HG02852 (cell line): Measurements from ENCODE around the gene KRAS.
A peak's percentile ranks its signal among the peaks of the same experiment; 100 is the strongest.

Source experiments
- ATAC-seq: cut with Tn5 transposase; IDR thresholded peaks from one replicate; pipeline ENCODE4 v1.9.1; 2021; ENCODE audit warnings: mild to moderate bottlenecking, moderate library complexity; ENCODE audit not compliant: unreplicated experiment

The KRAS gene

GRCh38 chr12:25197608-25198007 is 53.1 kb downstream of the KRAS start:
- ATAC-seq: no peak

GRCh38 chr12:25195056-25195971 is 55.4 kb downstream of the KRAS start, which contains the start of the genes DNAI7 and ETFRF1:
Gene DNAI7 (minus strand): TSS chr12:25195160. CDS start chr12:25195078, 82 bp downstream.
Gene ETFRF1 (plus strand): TSS chr12:25195237. CDS start chr12:25203957, 8,720 bp downstream.
- ATAC-seq: peak; percentile 95

- no peak for ATAC-seq
These were observed 56.0 kb downstream of the KRAS start for GRCh38 chr12:25194722-25195055.

GRCh38 chr12:25194214-25194613 is 56.5 kb downstream of the KRAS start:
- no peak for ATAC-seq

GRCh38 chr12:25190793-25191192 is 59.9 kb downstream of the KRAS start:
- no peak for ATAC-seq

GRCh38 chr12:25189656-25190055 is 61.1 kb downstream of the KRAS start:
- ATAC-seq: no peak

- ATAC-seq: no peak
These were observed 62.9 kb downstream of the KRAS start for GRCh38 chr12:25187781-25188180.

GRCh38 chr12:25186788-25187402 is 63.8 kb downstream of the KRAS start:
- ATAC-seq: peak; percentile 85

- ATAC-seq: peak; percentile 61
These were observed 64.5 kb downstream of the KRAS start for GRCh38 chr12:25186038-25186787.

GRCh38 chr12:25184132-25184531 is 66.6 kb downstream of the KRAS start:
- ATAC-seq: no peak

GRCh38 chr12:25182765-25183164 is 68.0 kb downstream of the KRAS start:
- no peak for ATAC-seq

GRCh38 chr12:25162866-25163265 is 87.9 kb downstream of the KRAS start:
- no peak for ATAC-seq

- no peak for ATAC-seq
These were observed 94.7 kb downstream of the KRAS start for GRCh38 chr12:25156061-25156460.

- peak; percentile 50 for ATAC-seq
These were observed 95.6 kb downstream of the KRAS start for GRCh38 chr12:25155022-25155576.
